BLaER1 treated with 17β-estradiol and CSF1 and Interleukin-3, amounts not matched to agents 10 nM and 100 nM (cell line): Measurements from ENCODE around the gene TEX13C.
"Not testable (repeated sequence)": the region's sequence is repeated elsewhere in the genome, so short reads cannot be mapped to it uniquely, and the experiment has no call there.

Experiments used
- H3K27ac ChIP-seq, 11 experiments: shearing (Covaris generic); formaldehyde crosslinking; 2 replicates each; pipeline ENCODE4 v1.8.1; 2022
- H3K27me3 ChIP-seq, 11 experiments: shearing (Covaris generic); formaldehyde crosslinking; 2 replicates each; pipeline ENCODE4 v1.8.1; 2022
- H3K36me3 ChIP-seq, 11 experiments: shearing (Covaris generic); formaldehyde crosslinking; 2 replicates each; pipeline ENCODE4 v1.8.1; 2022
- H3K4me1 ChIP-seq, 10 experiments: shearing (Covaris generic); formaldehyde crosslinking; 2 replicates each; pipeline ENCODE4 v1.8.1; 2022
- H3K4me2 ChIP-seq, 11 experiments: shearing (Covaris generic); formaldehyde crosslinking; 2 replicates each; pipeline ENCODE4 v1.8.1; 2022
- H3K4me3 ChIP-seq, 10 experiments: shearing (Covaris generic); formaldehyde crosslinking; 2 replicates each; pipeline ENCODE4 v1.8.1; 2022
- H3K9ac ChIP-seq, 11 experiments: shearing (Covaris generic); formaldehyde crosslinking; 2 replicates each; pipeline ENCODE4 v1.8.1; 2022
- H3K9me3 ChIP-seq, 11 experiments: shearing (Covaris generic); formaldehyde crosslinking; replicated peaks in 1 of 11; 2 replicates each; pipeline ENCODE4 v1.8.1; 2022
- H4K20me1 ChIP-seq, 11 experiments: shearing (Covaris generic); formaldehyde crosslinking; 2 replicates each; pipeline ENCODE4 v1.8.1; 2022
- Cebpa-rat ChIP-seq, 11 experiments: shearing (Covaris generic); IDR thresholded peaks; 2 replicates each; pipeline ENCODE4 v1.8.1; 2022

The TEX13C gene

GRCh38 chrX:125298871-125299270 is 20.8 kb upstream of the TEX13C start:
- Histone ChIP-seq H3K27ac (no peak overlapping the region), H3K36me3 (no peaks in the 10 kb centered on the region), H3K4me2 (no peak overlapping the region), H3K4me3 (no peak overlapping the region), H3K4me1 (peaks cover 0 to 13% (median 0%) of the 10 kb centered on the region in 10 experiments; a peak in 1 of 20 replicates), H4K20me1 (no peaks in the 10 kb centered on the region), H3K9ac (no peak overlapping the region), H3K27me3 (peaks cover 46 to 93% (median 83%) of the 10 kb centered on the region in 11 experiments), H3K9me3 (no peaks in the 10 kb centered on the region)
- no peak for TF ChIP-seq Cebpa-rat (IDR thresholded peaks at IDR 0.05)

GRCh38 chrX:125306335-125306866 is 13.3 kb upstream of the TEX13C start:
- H3K27ac ChIP-seq, result peak overlapping the region in 1 of 11 experiments; percentile 11; a peak in 1 of 22 replicates
- H3K4me3 ChIP-seq, result no peak overlapping the region
- no peak overlapping the region for H3K9ac ChIP-seq
- H3K9me3 ChIP-seq, result no peaks in the 10 kb centered on the region
- peak overlapping the region in 1 of 11 experiments; percentile 20; a peak in 1 of 22 replicates for H3K4me2 ChIP-seq
- H3K27me3 ChIP-seq, result peaks cover 44 to 100% (median 96%) of the 10 kb centered on the region in 11 experiments
- TF ChIP-seq Cebpa-rat (IDR thresholded peaks at IDR 0.05), result no peak
- no peaks in the 10 kb centered on the region; a peak in 1 of 22 replicates for H4K20me1 ChIP-seq
- no peaks in the 10 kb centered on the region for H3K36me3 ChIP-seq
- peaks cover 0 to 7% (median 0%) of the 10 kb centered on the region in 10 experiments; a peak in 2 of 20 replicates for H3K4me1 ChIP-seq

- H4K20me1 ChIP-seq, result no peaks in the 10 kb centered on the region; a peak in 1 of 22 replicates
- no peak overlapping the region for H3K27ac ChIP-seq
- no peak overlapping the region for H3K4me3 ChIP-seq
- no peak overlapping the region for H3K4me2 ChIP-seq
- peaks cover 14 to 21% (median 16%) of the 10 kb centered on the region in 11 experiments for H3K9me3 ChIP-seq
- no peak for TF ChIP-seq Cebpa-rat (IDR thresholded peaks at IDR 0.05)
- H3K36me3 ChIP-seq, result no peaks in the 10 kb centered on the region
- H3K4me1 ChIP-seq, result peaks cover 0 to 7% (median 0%) of the 10 kb centered on the region in 10 experiments; a peak in 2 of 20 replicates
- peaks cover 35 to 100% (median 93%) of the 10 kb centered on the region in 11 experiments; a peak in 21 of 22 replicates for H3K27me3 ChIP-seq
- H3K9ac ChIP-seq, result no peak overlapping the region
These were observed 11.0 kb upstream of the TEX13C start for GRCh38 chrX:125308653-125309052.

- H3K36me3 ChIP-seq, H3K4me2 ChIP-seq, H4K20me1 ChIP-seq, H3K4me3 ChIP-seq, H3K27ac ChIP-seq, H3K4me1 ChIP-seq, H3K9ac ChIP-seq: not testable (repeated sequence)
- peaks cover 6 to 54% (median 43%) of the 10 kb centered on the region in 11 experiments for H3K27me3 ChIP-seq
- H3K9me3 ChIP-seq, result peaks cover 7 to 27% (median 18%) of the 10 kb centered on the region in 11 experiments; a peak in 18 of 22 replicates
These were observed 505 bp upstream of the TEX13C start for GRCh38 chrX:125319166-125319565.

- Histone ChIP-seq H3K27ac (no peak overlapping the region), H3K4me2 (no peak overlapping the region; a peak in 1 of 22 replicates), H4K20me1 (peaks cover 0 to 4% (median 0%) of the 10 kb centered on the region in 11 experiments; a peak in 3 of 22 replicates), H3K4me1 (peaks cover 0 to 5% (median 0%) of the 10 kb centered on the region in 10 experiments; a peak in 2 of 20 replicates), H3K27me3 (peaks cover 34 to 61% (median 51%) of the 10 kb centered on the region in 11 experiments), H3K9me3 (peaks cover 7 to 27% (median 18%) of the 10 kb centered on the region in 11 experiments; a peak in 18 of 22 replicates), H3K36me3 (no peaks in the 10 kb centered on the region), H3K4me3 (no peak overlapping the region), H3K9ac (no peak overlapping the region)
- no peak for TF ChIP-seq Cebpa-rat (IDR thresholded peaks at IDR 0.05)
These were observed 2.8 kb downstream of the TEX13C start for GRCh38 chrX:125322431-125322830.

GRCh38 chrX:125326599-125326998 is 6.9 kb downstream of the TEX13C start:
- Histone ChIP-seq H3K27ac (no peak overlapping the region), H3K4me2 (no peak overlapping the region), H3K27me3 (peaks cover 61 to 93% (median 91%) of the 10 kb centered on the region in 11 experiments), H4K20me1 (peaks cover 0 to 8% (median 0%) of the 10 kb centered on the region in 11 experiments; a peak in 3 of 22 replicates), H3K4me1 (no peaks in the 10 kb centered on the region), H3K4me3 (no peak overlapping the region), H3K9me3 (peaks cover 0 to 5% (median 0%) of the 10 kb centered on the region in 11 experiments; a peak in 1 of 22 replicates), H3K36me3 (no peaks in the 10 kb centered on the region), H3K9ac (no peak overlapping the region)
- no peak for TF ChIP-seq Cebpa-rat (IDR thresholded peaks at IDR 0.05)

- Histone ChIP-seq H3K4me1 (no peaks in the 10 kb centered on the region), H3K36me3 (no peaks in the 10 kb centered on the region), H3K4me2 (no peak overlapping the region), H3K9me3 (peaks cover 0 to 5% (median 0%) of the 10 kb centered on the region in 11 experiments; a peak in 1 of 22 replicates), H3K27ac (no peak overlapping the region), H3K9ac (no peak overlapping the region), H3K27me3 (peaks cover 69 to 100% (median 96%) of the 10 kb centered on the region in 11 experiments), H4K20me1 (peaks cover 0 to 8% (median 0%) of the 10 kb centered on the region in 11 experiments; a peak in 2 of 22 replicates), H3K4me3 (no peak overlapping the region)
- TF ChIP-seq Cebpa-rat (IDR thresholded peaks at IDR 0.05), result no peak
These were observed 8.2 kb downstream of the TEX13C start for GRCh38 chrX:125327891-125328290.

GRCh38 chrX:125333583-125333982 is 13.9 kb downstream of the TEX13C start:
- peaks cover 5 to 13% (median 9%) of the 10 kb centered on the region in 11 experiments; a peak in 11 of 22 replicates for H3K9me3 ChIP-seq
- no peak for TF ChIP-seq Cebpa-rat (IDR thresholded peaks at IDR 0.05)

GRCh38 chrX:125340490-125340889 is 20.8 kb downstream of the TEX13C start:
- H4K20me1 ChIP-seq, result no peaks in the 10 kb centered on the region
- no peak overlapping the region for H3K9ac ChIP-seq
- H3K4me3 ChIP-seq, result no peak overlapping the region

More at GRCh38 chrX:125333583-125333982, 13.9 kb downstream of the TEX13C start:
- H4K20me1 ChIP-seq, result no peaks in the 10 kb centered on the region
- no peak overlapping the region for H3K4me2 ChIP-seq
- no peaks in the 10 kb centered on the region for H3K36me3 ChIP-seq
- H3K4me3 ChIP-seq, result no peak overlapping the region
- H3K9ac ChIP-seq, result no peak overlapping the region
- H3K27me3 ChIP-seq, result peaks cover 72 to 100% (median 97%) of the 10 kb centered on the region in 11 experiments
- H3K4me1 ChIP-seq, result no peaks in the 10 kb centered on the region
- no peak overlapping the region for H3K27ac ChIP-seq

More at GRCh38 chrX:125340490-125340889, 20.8 kb downstream of the TEX13C start:
- Histone ChIP-seq H3K9me3 (peaks cover 16 to 22% (median 19%) of the 10 kb centered on the region in 11 experiments), H3K36me3 (no peaks in the 10 kb centered on the region), H3K27me3 (peaks cover 48 to 88% (median 80%) of the 10 kb centered on the region in 11 experiments), H3K4me1 (no peaks in the 10 kb centered on the region), H3K4me2 (no peak overlapping the region), H3K27ac (no peak overlapping the region)
- TF ChIP-seq Cebpa-rat (IDR thresholded peaks at IDR 0.05), result no peak
